HepG2 (cell line): ENCODE results near the gene DIAPH1. TPM values are rescaled to one million over a fixed set of nuclear protein-coding genes. Genes with fewer than 3 reads are reported as not detected.

Experiments
- ARID5B ChIP-seq: IDR thresholded peaks from 2 replicates; pipeline ENCODE4 v1.4.0; 2020; ENCODE audit warnings: mild to moderate bottlenecking, missing genetic modification reagents
- ASH2L ChIP-seq: fragments of 300-600, 200-600 bp; sonication (generic); IDR thresholded peaks from 2 replicates; pipeline ENCODE4 v1.7.0; 2017; ENCODE audit warnings: low read depth, mild to moderate bottlenecking, moderate library complexity, mixed read lengths, low read length; ENCODE audit not compliant: insufficient read length
- ATF1 ChIP-seq: IDR thresholded peaks from 2 replicates; pipeline ENCODE4 v1.6.1; 2016; ENCODE audit warnings: mild to moderate bottlenecking, control low read depth
- ELF1 ChIP-seq: sonication (generic); formaldehyde crosslinking; IDR thresholded peaks from 2 replicates; pipeline ENCODE4 v1.4.0; 2020; ENCODE audit warnings: missing genetic modification reagents
- EP300 ChIP-seq, 3 experiments: sonication (generic) in 1 of 3; formaldehyde crosslinking in 1 of 3; IDR thresholded peaks; 2 replicates each; pipeline versions ENCODE4 v1.5.1 to v1.6.1; 2011 to 2020; ENCODE audit warnings: low read depth in 2 of 3, low read length in 2 of 3, borderline replicate concordance in 1 of 3, improper control_type of control experiment in 1 of 3, mild to moderate bottlenecking in 1 of 3, missing genetic modification reagents in 1 of 3, moderate library complexity in 1 of 3
- ETV5 ChIP-seq: IDR thresholded peaks from 2 replicates; pipeline ENCODE4 v1.6.1; 2018; ENCODE audit warnings: missing biosample characterization, missing genetic modification reagents, inconsistent platforms, borderline replicate concordance
- FOXO1 ChIP-seq: sonication (generic); formaldehyde crosslinking; IDR thresholded peaks from 2 replicates; pipeline ENCODE4 v1.4.0; 2020; ENCODE audit warnings: missing genetic modification reagents
- GATAD2A ChIP-seq: IDR thresholded peaks from 2 replicates; pipeline ENCODE4 v1.6.1; 2016
- HOXA3 ChIP-seq: sonication (generic); formaldehyde crosslinking; IDR thresholded peaks from 2 replicates; pipeline ENCODE4 v1.5.0; 2020; ENCODE audit warnings: missing genetic modification reagents
- MAFF ChIP-seq: IDR thresholded peaks from 2 replicates; pipeline ENCODE4 v1.6.1; 2011; ENCODE audit warnings: low read depth, low read length, improper control_type of control experiment
- NCOA2 ChIP-seq: sonication (generic); formaldehyde crosslinking; IDR thresholded peaks from 2 replicates; pipeline ENCODE4 v1.8.0; 2022; ENCODE audit warnings: inconsistent platforms
- NCOR1 ChIP-seq: fragments of 200-600 bp; sonication (generic); IDR thresholded peaks from 2 replicates; pipeline ENCODE4 v1.7.0; 2017; ENCODE audit warnings: antibody characterized with exemption, low read length, borderline replicate concordance
- PAXIP1 ChIP-seq: sonication (generic); formaldehyde crosslinking; conservative IDR thresholded peaks from 2 replicates; pipeline ENCODE4 v1.4.0; 2020; ENCODE audit warnings: mild to moderate bottlenecking, missing genetic modification reagents, moderate library complexity
- POGZ ChIP-seq: sonication (generic); formaldehyde crosslinking; IDR thresholded peaks from 2 replicates; pipeline ENCODE4 v1.4.0; 2020; ENCODE audit warnings: mild to moderate bottlenecking, missing genetic modification reagents
- RBM22 ChIP-seq: fragments of 200-400 bp; formaldehyde crosslinking; optimal IDR thresholded peaks from 2 replicates; pipeline ENCODE3; 2017; ENCODE audit warnings: mild to moderate bottlenecking, low read length, moderate library complexity
- SOX5 ChIP-seq: IDR thresholded peaks from 2 replicates; pipeline ENCODE4 v1.6.1; 2016; ENCODE audit warnings: borderline replicate concordance
- SOX6 ChIP-seq, 2 experiments: fragments of 450-650 bp in 1 of 2; sonication (generic) in 1 of 2; formaldehyde crosslinking in 1 of 2; IDR thresholded peaks; 2 replicates each; pipeline versions ENCODE4 v1.4.0 to v1.6.1; 2017 to 2020; ENCODE audit warnings: antibody characterized with exemption in 1 of 2, mild to moderate bottlenecking in 1 of 2, missing genetic modification reagents in 1 of 2
- TBL1XR1 ChIP-seq: fragments of 150-350 bp; IDR thresholded peaks from 2 replicates; pipeline ENCODE4 v1.6.1; 2014; ENCODE audit warnings: borderline replicate concordance, low read length; ENCODE audit not compliant: partially characterized antibody
- ZNF33A ChIP-seq: sonication (generic); formaldehyde crosslinking; IDR thresholded peaks from 2 replicates; pipeline ENCODE4 v1.5.1; 2020; ENCODE audit warnings: missing genetic modification reagents, mild to moderate bottlenecking, moderate library complexity, borderline replicate concordance
- ZNF513 ChIP-seq: sonication (generic); formaldehyde crosslinking; conservative IDR thresholded peaks from 2 replicates; pipeline ENCODE4 v1.5.0; 2020; ENCODE audit warnings: missing genetic modification reagents
- ZNF678 ChIP-seq: sonication (generic); formaldehyde crosslinking; IDR thresholded peaks from 2 replicates; pipeline ENCODE4 v1.4.0; 2020; ENCODE audit warnings: mild to moderate bottlenecking, missing genetic modification reagents
- polyA plus RNA-seq, 8 experiments: library from polyadenylated mRNA; depleted of rRNA in 3 of 8; stranded (reverse) in 7 of 8; unstranded in 1 of 8; fragments of >200 nt; fragmentation: Illumina TruSeq in 4 of 8; extraction: Trizol in 4 of 8; gene quantifications; 2 replicates each; pipeline versions ENCODE4 v1.2.1 to v1.2.3, GENCODE V29; 2011 to 2016; ENCODE audit warnings: low read depth in 4 of 8, missing spikeins in 1 of 8, mixed read lengths in 1 of 8; ENCODE audit not compliant: insufficient read depth in 1 of 8
- total RNA-seq, 5 experiments: library from RNA; depleted of rRNA; stranded (reverse); fragments of >200 nt; fragmentation: Illumina TruSeq; extraction: Trizol; gene quantifications; 2 replicates each; pipeline ENCODE4 v1.2.3, GENCODE V29; 2016; ENCODE audit warnings: low read depth in 1 of 5

Gene DIAPH1
- total and polyA plus RNA-seq, 2 of the 13 experiments (the other 11 are each of a cell fraction or from before 2014, with no cell fraction given) = 25.1 to 33.9 TPM

GRCh38 chr5:141590127-141590526 is 28.7 kb downstream of the DIAPH1 start (continued):
- TF ChIP-seq RBM22 = no peak
- TF ChIP-seq ZNF678 (CRISPR knock-in tag) = no peak
- peak; percentile 34; the same call in 1 of the 2 replicates for TF ChIP-seq HOXA3
- TF ChIP-seq SOX6 (IDR thresholded peaks at IDR 0.05) = no peak
- peak; percentile 98 for TF ChIP-seq SOX6 (CRISPR knock-in tag; IDR thresholded peaks at IDR 0.05)
- peak; percentile 36; the same call in 1 of the 2 replicates for TF ChIP-seq FOXO1
- peak; percentile 57; the same call in 1 of the 2 replicates for TF ChIP-seq POGZ (CRISPR knock-in tag)
- TF ChIP-seq ATF1 (CRISPR knock-in tag) = 0 out of 2 replicates have a peak, but pooled peaks have one; percentile 22
- peak; percentile 88 for TF ChIP-seq NCOR1
- TF ChIP-seq PAXIP1 (CRISPR knock-in tag) = peak; percentile 93
- TF ChIP-seq SOX5 (CRISPR knock-in tag) = peak; percentile 96
- TF ChIP-seq GATAD2A = peak; percentile 93
- TF ChIP-seq ARID5B = peak; percentile 91
- TF ChIP-seq ETV5 (CRISPR knock-in tag) = peak; percentile 7; the same call in 1 of the 2 replicates
- TF ChIP-seq TBL1XR1 = peak; percentile 49
- 0 out of 2 replicates have a peak, but pooled peaks have one; percentile 37 for TF ChIP-seq ELF1 (CRISPR knock-in tag)
- TF ChIP-seq ASH2L = peak; percentile 63
- TF ChIP-seq EP300 (IDR thresholded peaks at IDR 0.05; ENCODE audit: low read depth in 2 of 2, low read length in 2 of 2) = peak in 1 of 2 experiments; percentile 80; a peak in 2 of 4 replicates
- peak; percentile 48; the same call in 1 of the 2 replicates for TF ChIP-seq EP300 (CRISPR knock-in tag; IDR thresholded peaks at IDR 0.05; ENCODE audit: borderline replicate concordance)
- TF ChIP-seq NCOA2 = peak; percentile 58
- TF ChIP-seq ZNF513 = no peak
- TF ChIP-seq ZNF33A (CRISPR knock-in tag) = 0 out of 2 replicates have a peak, but pooled peaks have one; percentile 44
- 0 out of 2 replicates have a peak, but pooled peaks have one; percentile 1 for TF ChIP-seq MAFF
